RPMI8226 (cell line): Measurements from ENCODE around the gene TAF9B.
"Not testable (repeated sequence)": the region's sequence is repeated elsewhere in the genome, so short reads cannot be mapped to it uniquely, and the experiment has no call there.

Experiments
- DNase-seq: peaks from one replicate; pipeline ENCODE4 v3.0.0-alpha.2; 2015

TAF9B gene, protein sequence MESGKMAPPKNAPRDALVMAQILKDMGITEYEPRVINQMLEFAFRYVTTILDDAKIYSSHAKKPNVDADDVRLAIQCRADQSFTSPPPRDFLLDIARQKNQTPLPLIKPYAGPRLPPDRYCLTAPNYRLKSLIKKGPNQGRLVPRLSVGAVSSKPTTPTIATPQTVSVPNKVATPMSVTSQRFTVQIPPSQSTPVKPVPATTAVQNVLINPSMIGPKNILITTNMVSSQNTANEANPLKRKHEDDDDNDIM

DNA sequence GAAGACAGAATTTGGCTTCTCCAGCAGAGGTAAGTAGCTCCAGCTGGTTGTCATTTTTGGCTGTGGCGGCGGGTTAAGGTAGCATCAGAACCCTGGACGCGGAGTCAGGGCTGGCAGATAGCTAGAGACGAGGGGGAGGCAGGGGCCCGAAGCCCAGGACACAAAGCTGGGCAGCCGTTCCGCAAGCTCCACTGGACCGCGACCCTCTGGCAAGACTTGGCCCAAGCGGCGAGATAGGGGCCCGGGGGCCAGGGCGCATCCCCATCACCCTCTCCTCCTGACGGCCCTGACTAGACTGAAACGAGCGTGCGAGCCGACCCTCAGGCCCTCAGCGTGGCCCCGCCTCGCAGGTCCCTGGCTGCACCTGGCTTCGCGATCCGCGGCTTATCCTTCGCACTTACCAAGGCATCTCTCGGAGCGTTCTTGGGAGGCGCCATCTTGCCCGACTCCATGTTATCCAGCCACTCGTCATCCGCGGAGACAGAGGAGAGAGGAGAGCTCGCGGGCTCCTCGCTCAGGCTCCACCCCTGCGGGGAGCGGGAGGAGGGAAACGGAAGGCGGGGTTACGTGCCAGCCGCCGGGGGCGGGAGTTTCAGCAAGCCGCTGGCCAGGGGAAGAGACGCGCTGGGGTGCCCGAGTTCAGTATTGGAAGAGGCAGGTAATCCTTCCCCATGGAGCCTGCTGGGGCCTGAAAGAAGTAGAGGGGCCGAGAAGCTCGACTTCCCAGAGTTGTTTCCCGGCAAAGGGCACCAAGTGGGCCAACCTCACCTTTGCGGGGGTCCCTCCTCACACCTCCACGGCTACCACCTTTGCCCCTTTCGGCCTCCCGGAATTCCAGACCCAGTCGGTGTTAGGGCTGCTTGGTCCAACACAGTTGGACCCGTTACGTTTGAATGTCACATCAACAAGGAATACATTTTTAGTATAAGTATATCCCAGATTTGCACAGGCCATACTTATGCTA is at the start of gene TAF9B:
TAF9B (minus strand) TSS at position 491 of the 964 bp plus-strand sequence; CDS start at position 452, 39 bp downstream.
- peak; percentile 90 for DNase-seq

DNA sequence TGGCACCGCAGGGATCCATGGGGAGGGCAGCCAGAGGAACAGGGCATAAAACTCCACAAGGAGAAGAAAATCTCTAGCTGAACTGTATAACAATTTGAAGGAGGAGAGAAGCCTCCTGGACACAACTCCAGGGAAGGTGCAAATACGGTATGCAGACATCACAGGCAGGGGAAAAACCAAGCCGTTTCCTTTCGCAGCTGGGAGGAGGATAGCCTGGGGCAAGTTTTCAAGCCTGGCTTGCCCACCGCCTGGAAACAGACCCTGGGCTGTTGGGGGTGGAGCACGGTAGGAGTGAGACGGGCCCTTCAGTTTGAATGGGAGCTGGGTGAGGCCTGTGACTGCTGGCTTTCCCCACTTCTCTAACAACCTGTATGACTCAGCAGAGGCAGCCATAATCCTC is 43.4 kb upstream of the TAF9B start:
- DNase-seq: no peak

DNA sequence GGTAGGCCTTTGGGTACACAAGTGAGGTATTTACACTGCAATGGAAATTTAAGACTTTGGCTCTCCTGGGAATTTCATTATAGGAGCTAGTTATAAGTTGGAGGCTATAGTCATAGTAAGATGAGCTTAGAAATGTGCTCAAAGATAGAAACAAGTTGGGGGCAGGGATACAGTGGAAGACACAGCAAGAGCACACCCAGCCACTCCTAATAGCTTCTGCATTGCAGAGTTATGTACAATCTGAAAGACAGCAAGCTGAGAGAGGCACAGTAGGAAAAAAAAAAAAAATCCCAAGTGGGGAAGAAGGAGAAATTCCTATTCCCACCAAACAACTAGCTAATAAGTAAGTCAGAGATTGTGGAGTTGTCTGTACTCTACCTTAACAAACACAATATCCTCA is 41.9 kb upstream of the TAF9B start:
- no peak for DNase-seq

DNA sequence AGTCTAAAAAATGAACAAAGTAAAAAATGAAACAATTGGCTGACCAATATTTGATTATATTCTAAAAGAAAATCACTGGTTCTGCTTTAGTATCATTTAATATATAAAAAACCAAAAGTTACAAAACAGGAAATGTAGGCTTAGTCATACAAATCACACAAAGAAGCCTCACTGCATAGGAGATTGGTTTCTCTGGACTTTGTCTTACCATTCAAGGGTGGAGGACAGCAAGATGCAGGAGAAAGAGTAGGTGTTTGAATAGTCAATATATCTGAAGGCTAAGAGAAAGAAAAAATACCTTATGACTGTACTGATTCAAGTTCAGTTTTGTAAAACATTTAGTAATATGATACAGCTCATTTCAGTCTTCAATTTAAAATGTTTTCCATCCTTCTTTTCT is 28.6 kb upstream of the TAF9B start:
- DNase-seq: no peak

DNA sequence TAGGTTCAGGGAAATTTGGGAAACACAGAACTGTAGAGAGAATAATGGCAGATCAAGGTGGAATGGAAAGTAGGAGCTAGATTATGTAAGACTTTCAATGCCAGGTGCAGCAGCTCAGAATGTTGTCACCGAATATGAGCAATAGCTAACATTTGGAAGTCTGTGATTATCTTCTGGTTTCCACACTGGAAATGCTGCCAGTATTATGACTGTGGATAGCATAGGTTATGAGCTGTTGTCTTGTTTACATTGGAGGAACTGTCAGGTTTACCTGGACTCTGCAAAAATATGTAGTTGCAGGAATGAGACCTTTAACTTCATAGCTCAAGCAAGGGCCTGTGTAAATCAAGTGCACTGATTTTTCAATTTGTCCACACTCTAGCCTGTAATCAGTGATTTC is 26.0 kb upstream of the TAF9B start:
- no peak for DNase-seq

DNA sequence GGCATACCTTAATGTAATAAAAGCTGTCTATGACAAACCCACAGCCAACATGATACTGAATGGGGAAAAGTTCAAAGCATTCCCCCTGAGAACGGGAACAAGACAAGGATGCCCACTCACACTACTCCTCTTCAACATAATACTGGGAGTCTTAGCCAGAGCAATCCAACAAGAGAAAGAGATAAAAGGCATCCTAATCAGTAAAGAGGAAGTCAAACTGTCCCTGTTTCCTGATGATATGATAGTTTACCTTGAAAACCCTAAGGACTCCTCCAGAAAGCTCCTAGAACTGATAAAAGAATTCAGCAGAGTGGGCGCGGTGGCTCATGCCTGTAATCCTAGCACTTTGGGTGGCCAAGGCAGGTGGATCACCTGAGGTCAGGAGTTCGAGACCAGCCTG is 23.7 kb upstream of the TAF9B start:
- DNase-seq: not testable (repeated sequence)

DNA sequence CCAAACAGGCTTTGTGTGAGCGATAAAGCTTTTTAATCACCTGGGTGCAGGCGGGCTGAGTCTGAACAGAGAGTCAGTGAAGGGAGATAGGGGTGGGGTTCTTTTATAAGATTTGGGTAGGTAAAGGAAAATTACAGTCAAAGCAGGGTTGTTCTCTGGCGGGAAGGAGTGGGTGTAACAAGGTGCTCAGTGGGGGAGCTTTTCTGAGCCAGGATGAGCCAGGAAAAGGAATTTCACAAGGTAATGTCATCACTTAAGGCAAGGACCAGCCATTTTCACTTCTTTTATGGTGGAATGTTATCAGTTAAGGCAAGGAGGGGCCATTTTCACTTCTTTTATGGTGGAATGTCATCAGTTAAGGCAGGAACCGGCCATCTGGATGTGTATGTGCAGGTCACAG is 21.3 kb upstream of the TAF9B start:
- DNase-seq: not testable (repeated sequence)

DNA sequence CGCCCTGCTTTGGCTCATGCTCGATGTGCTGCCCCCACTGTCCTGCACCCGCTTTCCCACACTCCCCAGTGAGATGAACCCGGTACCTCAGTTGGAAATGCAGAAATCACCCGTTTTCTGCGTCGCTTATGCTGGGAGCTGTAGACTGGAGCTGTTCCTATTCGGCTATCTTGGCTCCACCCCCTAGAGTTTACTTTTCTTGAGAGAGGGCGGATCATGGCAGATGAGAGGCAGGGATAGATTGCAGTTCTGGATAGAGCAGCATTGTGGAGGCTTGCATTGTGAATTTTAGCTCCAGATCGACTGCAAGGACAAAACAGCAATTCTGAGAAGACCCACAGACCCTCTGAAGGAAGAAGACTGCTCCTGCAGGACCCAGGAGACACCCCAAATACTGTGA is 18.4 kb upstream of the TAF9B start:
- DNase-seq: not testable (repeated sequence)

DNA sequence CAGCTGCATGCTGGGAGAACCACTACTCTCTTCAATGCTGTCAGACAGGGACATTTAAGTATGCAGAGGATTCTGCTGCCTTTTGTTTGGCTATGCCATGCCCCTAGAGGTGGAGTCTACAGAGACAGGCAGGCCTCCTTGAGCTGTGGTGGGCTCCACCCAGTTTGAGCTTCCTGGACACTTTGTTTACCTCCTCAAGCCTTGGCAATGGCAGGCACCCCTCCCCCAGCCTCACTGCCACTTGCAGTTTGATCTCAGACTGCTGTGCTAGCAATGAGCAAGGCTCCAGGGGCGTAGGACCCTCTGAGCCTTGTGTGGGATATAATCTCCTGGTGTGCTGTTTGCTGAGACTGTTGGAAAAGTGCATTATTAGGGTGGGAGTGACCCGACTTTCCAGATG is 17.9 kb upstream of the TAF9B start:
- not testable (repeated sequence) for DNase-seq

DNA sequence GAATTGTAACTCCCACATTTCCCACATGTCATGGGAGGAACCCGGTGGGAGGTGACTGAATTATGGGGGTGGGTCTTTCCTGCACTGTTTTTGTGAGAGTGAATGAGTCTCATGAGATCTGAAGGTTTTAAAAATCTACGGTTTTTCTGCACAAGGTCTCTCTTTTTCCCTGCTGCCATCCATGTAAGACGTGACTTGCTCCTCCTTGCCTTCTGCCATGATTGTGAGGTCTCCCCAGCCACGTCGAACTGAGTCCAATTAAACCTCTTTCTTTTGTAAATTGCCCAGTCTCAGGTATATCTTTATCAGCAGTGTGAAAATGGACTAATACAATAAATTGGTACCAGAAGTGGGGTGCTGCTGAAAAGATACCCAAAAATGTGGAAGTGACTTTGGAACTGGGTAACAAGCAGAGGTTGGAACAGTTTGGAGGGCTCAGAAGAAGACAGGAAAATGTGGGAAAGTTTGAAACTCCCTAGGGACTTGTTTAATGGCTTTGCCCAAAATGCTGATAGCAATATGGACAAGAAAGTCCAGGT is 7.6 kb upstream of the TAF9B start:
- DNase-seq: not testable (repeated sequence)

DNA sequence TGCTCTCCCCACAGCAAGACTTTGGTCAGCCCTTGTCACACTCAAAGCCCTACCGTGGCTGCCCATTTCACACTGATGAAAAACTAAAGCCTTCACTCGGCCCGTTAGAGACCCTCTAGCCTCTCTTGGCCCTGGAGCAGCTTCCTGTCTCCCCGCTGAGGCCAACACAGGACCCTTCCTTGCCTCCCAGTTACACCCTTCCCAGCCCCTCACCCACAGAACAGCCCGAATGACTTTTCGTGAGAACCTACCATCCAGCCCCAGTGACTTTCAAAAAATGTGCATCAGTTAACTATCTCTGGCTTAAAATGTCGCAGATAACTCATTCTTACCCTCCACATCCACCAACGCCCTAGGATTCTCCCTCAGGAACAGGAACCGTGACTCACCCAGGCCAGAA is 756 bp upstream of the TAF9B start:
- no peak for DNase-seq

DNA sequence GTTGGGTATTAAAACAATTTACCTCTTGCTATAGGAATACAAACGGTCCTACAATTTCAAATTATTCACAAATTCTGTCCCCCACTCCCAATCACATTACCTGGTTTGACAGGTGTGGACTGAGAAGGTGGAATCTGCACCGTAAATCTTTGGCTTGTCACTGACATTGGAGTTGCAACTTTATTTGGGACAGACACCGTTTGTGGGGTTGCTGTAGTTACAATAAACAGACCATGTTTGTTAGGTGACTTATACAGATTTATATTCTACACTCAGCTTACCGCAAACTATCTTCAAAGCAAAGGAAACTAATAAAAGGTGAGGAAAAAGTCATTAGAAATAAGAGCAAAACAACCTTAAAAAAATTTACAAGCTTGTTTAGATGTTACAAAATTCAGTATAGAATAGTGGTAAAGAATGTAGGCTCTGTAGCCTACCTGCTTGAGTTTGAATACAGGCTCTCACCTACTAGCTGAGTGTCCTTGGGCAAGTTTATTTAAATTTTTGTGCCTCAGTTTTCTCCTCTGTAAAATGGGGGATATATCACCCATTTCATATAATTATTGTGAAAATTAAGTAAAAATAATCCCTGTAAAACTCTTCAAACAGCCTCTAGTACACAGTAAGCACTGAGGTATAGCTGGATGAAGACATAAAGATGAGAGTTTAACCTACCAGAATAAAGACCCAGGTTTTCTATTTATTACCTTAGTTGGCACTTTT is 6.1 kb downstream of the TAF9B start:
- no peak for DNase-seq

DNA sequence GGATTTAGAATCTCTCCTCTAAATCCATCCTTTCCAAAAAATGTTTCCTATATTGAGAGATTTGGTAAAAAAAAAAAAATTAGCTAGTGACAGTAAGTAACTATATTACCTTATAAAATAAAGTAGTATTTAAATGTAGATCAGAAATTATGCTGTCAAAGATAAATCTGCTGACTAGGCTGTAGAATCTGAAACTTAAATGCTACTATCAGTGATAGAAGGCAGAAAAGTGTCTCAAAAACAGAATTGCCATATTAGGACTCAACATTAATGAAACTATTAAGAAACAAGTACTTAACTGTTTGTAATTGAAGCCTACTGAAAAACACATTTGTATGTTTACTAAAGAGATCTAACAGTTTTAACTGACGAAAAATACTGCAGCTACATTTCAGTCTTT is 8.3 kb downstream of the TAF9B start:
- no peak for DNase-seq

DNA sequence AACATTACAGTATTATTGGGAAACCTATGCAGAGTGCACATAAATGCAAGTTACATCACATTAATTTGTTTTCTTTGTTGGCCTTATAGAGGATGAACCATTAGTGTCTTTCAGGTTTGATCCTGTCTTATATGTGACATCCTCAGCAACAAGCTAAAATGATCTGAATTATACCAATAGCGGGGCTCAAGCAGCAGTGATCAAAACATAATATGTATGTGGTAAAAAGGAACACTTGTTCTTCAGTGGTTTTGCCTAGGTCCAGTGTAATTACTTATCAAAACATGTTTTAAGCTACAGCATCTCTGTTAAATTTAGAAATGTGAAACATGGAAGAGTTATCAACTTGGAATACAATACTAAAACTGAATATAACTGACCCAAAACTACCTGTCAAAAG is 9.1 kb downstream of the TAF9B start:
- DNase-seq: no peak

DNA sequence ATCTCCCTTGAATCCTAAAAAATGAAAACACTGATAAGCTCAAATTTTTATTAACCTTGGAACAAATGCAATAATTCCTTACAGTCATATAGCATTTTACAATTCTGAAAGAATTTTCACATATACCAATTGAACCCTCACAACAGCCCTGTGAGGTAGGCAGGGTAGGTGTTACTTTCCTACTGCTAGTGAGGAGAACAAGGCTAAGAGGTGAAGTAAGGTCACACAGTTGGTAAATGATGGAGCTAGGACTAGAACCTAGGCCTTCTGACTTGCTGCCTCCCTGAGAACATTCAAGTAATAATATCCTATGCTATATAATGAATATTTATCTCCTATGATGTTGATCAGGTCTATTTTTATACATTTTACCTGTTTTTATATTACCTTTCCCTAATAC is 9.7 kb downstream of the TAF9B start:
- DNase-seq: no peak

DNA sequence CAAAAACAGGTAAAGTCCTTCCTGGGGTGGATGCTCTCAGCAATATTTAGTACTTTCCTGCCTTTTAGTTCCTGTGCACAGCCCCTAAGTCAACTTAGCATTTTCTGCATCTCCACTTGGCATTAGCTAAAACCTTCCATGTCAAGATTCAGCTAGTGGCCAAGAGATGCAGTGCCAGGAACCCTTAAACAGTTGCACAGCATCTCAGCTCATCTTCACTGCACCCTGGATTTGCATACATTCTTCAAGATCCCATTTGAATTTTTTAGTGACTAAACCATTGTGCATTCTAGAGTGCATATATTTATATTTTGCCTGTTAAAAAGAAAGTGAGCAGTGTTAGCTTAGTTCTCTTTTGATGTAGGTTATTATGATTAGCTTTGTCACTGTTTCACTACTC is 13.7 kb downstream of the TAF9B start:
- DNase-seq: not testable (repeated sequence)

DNA sequence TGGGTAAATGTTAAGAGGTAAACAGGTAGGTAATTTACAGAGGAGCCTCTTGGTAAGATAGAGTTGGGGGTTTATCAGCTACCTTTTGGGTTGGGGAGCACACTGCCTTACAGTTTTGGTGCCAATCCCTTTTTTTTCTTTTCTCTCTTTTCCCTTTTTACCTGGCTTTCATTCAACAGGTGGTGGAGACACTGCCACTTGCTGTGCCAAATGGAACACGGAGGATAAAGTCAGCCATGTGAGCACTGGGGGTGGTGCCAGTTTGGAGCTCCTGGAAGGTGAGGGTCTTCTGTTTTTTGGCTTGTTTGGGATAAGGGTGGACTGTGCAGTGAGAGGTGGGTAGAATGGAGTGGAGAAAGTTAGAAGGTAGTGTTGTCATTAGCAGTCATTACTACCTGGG is 14.3 kb downstream of the TAF9B start:
- no peak for DNase-seq

DNA sequence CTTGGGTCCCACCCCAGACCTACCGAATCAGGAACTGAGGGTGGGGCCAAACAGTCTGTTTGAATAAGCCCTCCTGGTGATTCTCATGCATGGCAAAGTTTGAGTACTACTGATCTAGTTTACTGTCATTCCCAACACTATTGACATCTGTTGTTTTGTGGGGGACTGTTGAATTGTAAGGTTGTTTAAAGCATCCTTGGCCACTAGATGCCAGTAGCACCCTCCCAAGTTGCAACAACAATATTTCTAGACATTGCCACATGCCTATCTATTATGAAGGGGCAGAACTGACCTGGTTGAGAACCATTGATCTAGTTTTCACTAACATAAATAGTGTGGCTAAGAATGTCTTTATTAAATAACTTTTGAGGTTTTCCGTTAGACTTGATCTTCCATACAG is 15.1 kb downstream of the TAF9B start:
- DNase-seq: no peak

DNA sequence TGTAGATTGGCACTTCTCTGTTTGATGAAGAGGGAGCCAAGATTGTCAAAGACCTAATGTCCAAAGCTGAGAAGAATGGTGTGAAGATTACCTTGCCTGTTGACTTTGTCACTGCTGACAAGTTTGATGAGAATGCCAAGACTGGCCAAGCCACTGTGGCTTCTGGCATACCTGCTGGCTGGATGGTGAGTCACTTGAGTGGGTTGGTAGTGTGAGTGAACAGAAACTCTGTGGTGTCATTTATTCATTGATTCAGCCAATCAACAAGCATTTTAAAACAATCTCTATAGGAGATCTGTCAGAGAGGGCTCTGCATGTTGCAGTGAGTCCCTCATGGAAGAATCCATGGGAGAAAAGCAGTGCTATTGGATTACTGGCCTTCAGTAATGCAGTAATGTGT is 16.3 kb downstream of the TAF9B start:
- DNase-seq: no peak

DNA sequence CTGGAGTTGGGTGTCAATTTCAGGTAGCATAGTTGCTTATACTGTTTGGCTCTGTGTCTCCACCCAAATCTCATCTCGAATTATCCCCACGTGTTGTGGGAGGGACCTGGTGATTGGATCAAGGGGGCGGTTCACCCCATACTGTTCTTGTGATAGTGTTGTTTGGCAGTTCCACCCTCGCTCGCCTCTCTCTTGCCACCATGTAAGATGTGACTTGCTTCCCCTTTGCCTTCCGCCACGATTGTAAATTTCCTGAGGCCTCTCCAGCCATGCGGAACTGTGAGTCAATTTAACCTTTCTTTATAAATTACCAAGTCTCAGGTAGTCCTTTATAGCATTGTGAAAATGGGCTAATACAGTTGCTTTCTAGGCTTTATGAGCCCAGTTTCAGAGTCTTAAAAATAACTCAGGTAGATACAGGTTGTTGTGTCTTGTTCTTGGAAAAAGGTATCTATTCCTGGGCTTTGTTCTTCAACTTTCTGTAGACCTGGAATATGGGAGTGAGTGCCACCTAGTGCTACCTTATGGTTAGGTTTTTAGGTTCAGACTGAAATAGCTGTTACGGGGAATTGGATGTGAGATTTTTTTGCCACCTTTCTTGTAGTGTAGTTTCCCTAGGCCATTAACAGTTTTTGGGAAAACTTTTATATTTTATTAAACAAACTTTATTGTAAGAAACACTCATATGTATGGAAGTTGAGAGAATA is 19.8 kb downstream of the TAF9B start:
- no peak for DNase-seq

DNA sequence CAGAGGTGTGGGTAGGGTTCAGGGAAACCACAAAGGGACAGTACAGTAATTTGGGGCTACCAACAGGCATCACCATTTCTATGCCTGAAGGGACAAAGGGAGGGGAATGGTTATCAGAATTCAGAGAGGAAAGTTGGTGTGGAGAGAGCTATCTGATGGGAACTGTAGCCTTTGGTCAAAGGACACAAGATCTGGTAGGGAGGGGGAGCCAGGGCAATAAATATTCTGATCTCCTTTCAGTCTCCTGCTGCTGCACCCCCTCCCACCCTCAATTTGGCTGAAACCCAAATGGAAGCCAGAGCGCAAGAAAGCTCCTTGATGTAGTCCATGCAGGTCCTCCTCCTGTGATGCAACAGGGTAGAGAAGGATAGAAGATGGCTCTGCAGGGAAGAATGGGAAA is 20.8 kb downstream of the TAF9B start:
- DNase-seq: no peak

DNA sequence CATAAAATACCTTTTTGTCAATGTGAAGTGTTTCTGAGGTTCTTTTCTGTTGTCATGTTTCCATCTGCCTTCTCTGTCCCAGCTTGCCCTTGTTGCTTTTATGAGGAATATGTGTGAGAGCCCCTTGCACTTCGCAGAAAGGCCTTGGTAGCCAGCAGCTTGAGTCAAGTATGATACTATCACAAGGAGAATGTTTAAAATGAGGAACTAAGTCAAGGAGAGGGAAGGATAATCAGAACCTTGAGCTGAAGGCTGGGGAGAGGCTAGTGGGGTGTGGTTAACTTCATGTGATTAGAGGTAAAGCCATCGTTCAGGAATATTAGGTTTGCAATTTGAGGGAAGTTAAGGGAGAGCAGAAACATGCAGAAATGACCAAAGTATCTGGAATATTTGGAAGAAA is 22.7 kb downstream of the TAF9B start:
- no peak for DNase-seq

DNA sequence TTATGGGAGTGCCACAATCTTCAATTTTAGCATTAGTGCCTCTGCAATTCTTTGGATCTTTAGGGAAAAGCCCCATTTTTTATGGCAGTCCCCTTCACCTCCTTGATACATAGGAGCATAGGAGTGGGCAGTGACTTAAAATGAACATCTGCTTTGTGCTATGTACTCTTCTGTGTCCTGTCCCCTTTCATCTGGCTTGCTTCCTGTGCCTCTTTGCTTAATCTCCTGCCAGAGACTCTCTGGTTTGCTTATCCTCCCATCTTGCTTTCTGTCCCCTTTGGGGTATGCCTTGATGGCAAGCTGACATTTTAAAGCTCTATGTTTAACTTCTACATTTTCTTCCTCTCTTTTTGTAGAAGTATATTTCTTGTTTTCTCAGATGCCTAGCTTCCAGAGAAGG is 23.1 kb downstream of the TAF9B start:
- no peak for DNase-seq
